Hepatocyte (in vitro differentiated cells): Measurements from ENCODE around the gene PRRT1B. TPM values are rescaled to one million over a fixed set of nuclear protein-coding genes. Genes with fewer than 3 reads are reported as not detected.

Source experiments
- DNase-seq: peaks from one replicate; pipeline ENCODE4 v3.0.0-alpha.2; 2016; ENCODE audit warnings: low spot score
- H2AFZ ChIP-seq: fragments of 200-600 bp; sonication (generic); 2 replicates; pipeline ENCODE4 v1.6.0; 2016; ENCODE audit warnings: antibody characterized with exemption, mild to moderate bottlenecking
- H3K27ac ChIP-seq: fragments of 200-600 bp; sonication (generic); 2 replicates; pipeline ENCODE4 v1.5.1; 2016; ENCODE audit warnings: mild to moderate bottlenecking
- H3K27me3 ChIP-seq: fragments of 200-600 bp; sonication (generic); 2 replicates; pipeline ENCODE4 v1.6.1; 2016
- H3K36me3 ChIP-seq: fragments of 200-600 bp; sonication (generic); replicated peaks from 2 replicates; pipeline ENCODE4 v1.5.1; 2016; ENCODE audit warnings: low read depth; ENCODE audit not compliant: insufficient read depth
- H3K4me1 ChIP-seq: fragments of 200-600 bp; sonication (generic); 2 replicates; pipeline ENCODE4 v1.5.1; 2016; ENCODE audit warnings: mild to moderate bottlenecking, moderate library complexity; ENCODE audit not compliant: insufficient read depth
- H3K4me2 ChIP-seq: fragments of 200-600 bp; sonication (generic); 2 replicates; pipeline ENCODE4 v1.6.0; 2016
- H3K4me3 ChIP-seq: fragments of 200-600 bp; sonication (generic); 2 replicates; pipeline ENCODE4 v1.5.1; 2016; ENCODE audit warnings: mild to moderate bottlenecking
- H3K79me2 ChIP-seq: fragments of 200-600 bp; sonication (generic); 2 replicates; pipeline ENCODE4 v1.6.0; 2017; ENCODE audit warnings: mild to moderate bottlenecking
- H3K9me2 ChIP-seq: fragments of 200-600 bp; sonication (generic); replicated peaks from 2 replicates; pipeline ENCODE4 v1.6.0; 2017; ENCODE audit warnings: mild to moderate bottlenecking; ENCODE audit not compliant: insufficient read depth
- H3K9me3 ChIP-seq: fragments of 200-600 bp; sonication (generic); 2 replicates; pipeline ENCODE4 v1.5.1; 2016; ENCODE audit warnings: low read depth, mild to moderate bottlenecking
- H4K20me1 ChIP-seq: fragments of 200-600 bp; sonication (generic); 2 replicates; pipeline ENCODE4 v1.6.0; 2016; ENCODE audit warnings: mild to moderate bottlenecking; ENCODE audit not compliant: insufficient read depth, poor library complexity, severe bottlenecking
- EZH2 ChIP-seq: fragments of 200-600 bp; sonication (generic); IDR thresholded peaks from 2 replicates; pipeline ENCODE4 v1.6.1; 2016; ENCODE audit warnings: antibody characterized with exemption, mild to moderate bottlenecking, borderline replicate concordance
- EZH2phosphoT487 ChIP-seq: fragments of 200-600 bp; sonication (generic); IDR thresholded peaks from one replicate; pipeline ENCODE4 v1.6.1; 2018; ENCODE audit warnings: antibody characterized with exemption, mild to moderate bottlenecking, low read depth, moderate library complexity; ENCODE audit not compliant: unreplicated experiment, severe bottlenecking
- WGBS: methylation state at CpG from one replicate; pipeline ENCODE4 v1.1.6; 2016; ENCODE audit warnings: low lambda C conversion rate; ENCODE audit errors: missing lambda C conversion rate; 5-methylcytosine and 5-hydroxymethylcytosine counted together
- polyA plus RNA-seq: library from polyadenylated mRNA; unstranded; fragments of >200 nt; fragmentation: Nextera tagmentation; extraction: Ambion mirVana; gene quantifications from 2 replicates; pipeline ENCODE4 v1.2.1, GENCODE V29; 2016
- total RNA-seq: library from RNA; depleted of rRNA; stranded (reverse); fragments of >200 nt; gene quantifications from 2 replicates; pipeline ENCODE4 v1.2.3, GENCODE V29; 2014
- TF ChIP-seq, protein P1 (sequence below): fragments of 200-600 bp; sonication (generic); IDR thresholded peaks from 2 replicates; pipeline ENCODE4 v1.5.1; 2016; ENCODE audit warnings: antibody characterized with exemption, mild to moderate bottlenecking; ENCODE audit not compliant: poor library complexity

Gene PRRT1B
- total and polyA plus RNA-seq, 2 experiments from 2014 or later, result 0.17 to 1.4 TPM

GRCh38 chr9:131606896-131607567, 61.7 kb downstream of the PRRT1B start:
- Histone ChIP-seq H3K9me3 (no peaks in the 10 kb centered on the region), H3K4me2 (peak overlapping the region; percentile 36), H3K79me2 (peaks cover 6% of the 10 kb centered on the region), H4K20me1 (no peaks in the 10 kb centered on the region), H3K27ac (peak overlapping the region; percentile 98), H3K36me3 (no peaks in the 10 kb centered on the region), H3K4me1 (peaks cover 38% of the 10 kb centered on the region), H3K4me3 (no peak overlapping the region), H2AFZ (no peak overlapping the region), H3K27me3 (no peaks in the 10 kb centered on the region), H3K9me2 (no peaks in the 10 kb centered on the region)
- DNase-seq, result peak; percentile 53
- WGBS, result 88% methylated on average over 13 of the region's 13 CpGs
- TF ChIP-seq, protein P1, sequence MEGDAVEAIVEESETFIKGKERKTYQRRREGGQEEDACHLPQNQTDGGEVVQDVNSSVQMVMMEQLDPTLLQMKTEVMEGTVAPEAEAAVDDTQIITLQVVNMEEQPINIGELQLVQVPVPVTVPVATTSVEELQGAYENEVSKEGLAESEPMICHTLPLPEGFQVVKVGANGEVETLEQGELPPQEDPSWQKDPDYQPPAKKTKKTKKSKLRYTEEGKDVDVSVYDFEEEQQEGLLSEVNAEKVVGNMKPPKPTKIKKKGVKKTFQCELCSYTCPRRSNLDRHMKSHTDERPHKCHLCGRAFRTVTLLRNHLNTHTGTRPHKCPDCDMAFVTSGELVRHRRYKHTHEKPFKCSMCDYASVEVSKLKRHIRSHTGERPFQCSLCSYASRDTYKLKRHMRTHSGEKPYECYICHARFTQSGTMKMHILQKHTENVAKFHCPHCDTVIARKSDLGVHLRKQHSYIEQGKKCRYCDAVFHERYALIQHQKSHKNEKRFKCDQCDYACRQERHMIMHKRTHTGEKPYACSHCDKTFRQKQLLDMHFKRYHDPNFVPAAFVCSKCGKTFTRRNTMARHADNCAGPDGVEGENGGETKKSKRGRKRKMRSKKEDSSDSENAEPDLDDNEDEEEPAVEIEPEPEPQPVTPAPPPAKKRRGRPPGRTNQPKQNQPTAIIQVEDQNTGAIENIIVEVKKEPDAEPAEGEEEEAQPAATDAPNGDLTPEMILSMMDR, result peak; percentile 9
- no peak for TF ChIP-seq EZH2
- TF ChIP-seq EZH2phosphoT487, result no peak

- DNase-seq, result no peak
- Histone ChIP-seq H3K27ac (peak overlapping the region; percentile 98), H3K79me2 (peaks cover 6% of the 10 kb centered on the region), H3K4me3 (no peak overlapping the region), H3K4me2 (no peak overlapping the region), H3K27me3 (no peaks in the 10 kb centered on the region), H3K4me1 (peaks cover 38% of the 10 kb centered on the region), H3K9me3 (no peaks in the 10 kb centered on the region), H2AFZ (no peak overlapping the region), H4K20me1 (no peaks in the 10 kb centered on the region), H3K9me2 (no peaks in the 10 kb centered on the region), H3K36me3 (no peaks in the 10 kb centered on the region)
- TF ChIP-seq, protein P1, result no peak
- TF ChIP-seq EZH2 (no peak), EZH2phosphoT487 (no peak)
- 94% methylated on average over 8 of the region's 8 CpGs for WGBS
These were observed 62.3 kb downstream of the PRRT1B start for GRCh38 chr9:131607591-131607990.

DNA sequence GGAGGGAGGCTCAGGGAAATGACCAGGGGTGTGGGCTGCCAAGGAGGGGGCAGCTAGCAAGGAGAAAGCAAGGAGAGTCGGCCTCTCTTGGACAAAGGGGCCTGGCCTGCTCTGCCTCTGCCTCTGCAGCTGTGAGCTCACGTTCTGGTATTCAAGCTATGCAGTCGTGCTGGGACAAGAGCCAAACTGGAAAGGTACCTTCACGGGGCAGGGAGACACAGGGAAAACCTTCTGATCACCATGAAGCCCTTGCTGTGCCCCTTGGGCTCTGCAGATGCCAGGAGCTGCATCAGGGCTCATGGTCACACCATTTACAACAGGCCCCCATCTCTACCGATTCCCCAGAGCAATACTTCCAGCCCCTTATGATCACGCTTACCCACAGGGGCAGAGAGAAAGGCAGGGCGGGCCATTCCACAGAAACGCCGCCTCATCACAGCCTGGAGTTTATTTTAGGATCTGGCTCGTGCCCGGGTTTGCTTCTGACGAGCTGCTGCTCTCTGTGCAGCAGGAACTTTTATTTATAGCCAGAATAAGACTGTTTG, 63.2 kb downstream of the PRRT1B start:
- peak overlapping the region; percentile 98 for H3K27ac ChIP-seq
- H3K4me1 ChIP-seq, result peaks cover 38% of the 10 kb centered on the region
- H3K9me2 ChIP-seq, result no peaks in the 10 kb centered on the region
- peak; percentile 84 for DNase-seq
- peaks cover 6% of the 10 kb centered on the region for H3K79me2 ChIP-seq
- H2AFZ ChIP-seq, result no peak overlapping the region
- H3K4me2 ChIP-seq, result peak overlapping the region; percentile 69
- no peaks in the 10 kb centered on the region for H3K27me3 ChIP-seq
- H3K36me3 ChIP-seq, result no peaks in the 10 kb centered on the region
- H4K20me1 ChIP-seq, result no peaks in the 10 kb centered on the region
- H3K4me3 ChIP-seq, result no peak overlapping the region
- H3K9me3 ChIP-seq, result no peaks in the 10 kb centered on the region
- 23% methylated on average over 12 of the region's 12 CpGs for WGBS
- TF ChIP-seq, protein P1, result no peak

Other genes starting within 250 kb of the PRRT1B start
- gene PRRC2B, start 151.4 kb upstream of the PRRT1B start, total RNA-seq, result 76.8 and 118 TPM in 2 replicates
- 44.6 and 48.2 TPM in 2 replicates for gene PRRC2B, start 151.4 kb upstream of the PRRT1B start, polyA plus RNA-seq
- gene POMT1, start 42.6 kb upstream of the PRRT1B start, total RNA-seq, result 27.4 and 35.3 TPM in 2 replicates
- gene POMT1, start 42.6 kb upstream of the PRRT1B start, polyA plus RNA-seq, result 34.4 and 44.8 TPM in 2 replicates
- gene UCK1, start 14.3 kb upstream of the PRRT1B start, total RNA-seq, result 22.2 and 28.0 TPM in 2 replicates
- 32.7 and 36.8 TPM in 2 replicates for gene UCK1, start 14.3 kb upstream of the PRRT1B start, polyA plus RNA-seq
- 26.2 and 27.5 TPM in 2 replicates for gene RAPGEF1, start 194.6 kb downstream of the PRRT1B start, total RNA-seq
- 24.8 and 29.7 TPM in 2 replicates for gene RAPGEF1, start 194.6 kb downstream of the PRRT1B start, polyA plus RNA-seq